HG02970 (cell line): ENCODE measurements around the gene PTPRN2.

ENCODE experiments used
- ATAC-seq: cut with Tn5 transposase; IDR thresholded peaks from one replicate; pipeline ENCODE4 v1.9.1; 2021; ENCODE audit warnings: mild to moderate bottlenecking, moderate library complexity, moderate number of reproducible peaks; ENCODE audit not compliant: unreplicated experiment, low FRiP score

The PTPRN2 gene

DNA sequence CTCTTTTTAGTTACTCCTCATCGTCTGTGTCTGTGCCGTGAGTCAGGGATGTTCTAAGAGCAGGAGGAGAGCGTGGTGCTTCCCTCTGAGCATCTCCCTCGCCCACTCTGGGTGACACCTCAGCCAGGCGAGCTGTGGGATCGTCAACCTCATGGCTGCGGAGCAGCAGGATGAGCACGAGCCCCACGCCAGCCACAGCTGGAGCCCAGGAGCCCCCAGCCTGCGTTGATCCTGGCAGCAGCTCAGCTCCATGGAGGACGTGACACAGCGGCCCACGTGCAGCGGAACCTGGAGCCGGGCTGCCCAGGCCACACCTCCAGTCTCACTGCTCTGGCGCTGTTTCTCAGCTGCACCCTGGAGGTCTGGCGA lies 512.0 kb downstream of the PTPRN2 start:
- ATAC-seq = no peak

GRCh38 chr7:158074896-158075632 lies 512.6 kb downstream of the PTPRN2 start:
- no peak for ATAC-seq

- ATAC-seq = no peak
Measured at GRCh38 chr7:158073845-158074840, 513.5 kb downstream of the PTPRN2 start.

DNA sequence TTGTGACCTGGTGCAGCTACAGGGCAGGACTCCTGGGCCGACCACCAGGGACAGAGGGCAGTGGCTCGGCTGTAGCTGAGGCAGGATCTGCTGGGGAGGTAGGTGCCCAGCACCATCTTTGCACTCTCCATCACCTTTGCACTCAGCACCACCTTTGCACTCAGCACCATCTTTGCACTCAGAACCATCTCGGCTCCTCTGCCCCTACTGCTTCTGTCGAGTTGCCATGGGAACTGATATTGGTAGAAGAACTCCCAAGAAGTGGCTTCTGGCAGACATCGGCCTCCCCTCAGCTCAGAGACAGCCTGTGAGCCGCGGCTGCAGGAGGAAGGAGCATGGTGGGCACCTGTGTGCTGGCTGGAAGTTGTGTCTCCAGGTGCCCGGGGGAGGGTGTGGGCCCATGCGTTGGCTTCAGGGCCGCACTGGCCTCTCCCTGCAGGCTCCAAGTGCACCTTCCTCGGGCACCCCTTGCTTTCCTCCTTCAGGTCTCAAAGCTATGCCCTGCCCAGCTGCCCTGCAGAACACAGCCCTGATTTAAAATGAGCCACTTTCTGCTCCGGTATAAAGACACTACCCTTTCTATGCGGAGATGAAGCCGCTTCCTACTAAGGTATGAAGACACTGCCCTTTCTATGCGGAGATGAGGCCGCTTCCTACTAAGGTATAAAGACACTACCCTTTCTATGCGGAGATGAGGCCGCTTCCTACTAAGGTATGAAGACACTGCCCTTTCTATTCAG lies 514.5 kb downstream of the PTPRN2 start:
- ATAC-seq = no peak

- no peak for ATAC-seq
Measured at GRCh38 chr7:158070222-158070920, 517.3 kb downstream of the PTPRN2 start.

DNA sequence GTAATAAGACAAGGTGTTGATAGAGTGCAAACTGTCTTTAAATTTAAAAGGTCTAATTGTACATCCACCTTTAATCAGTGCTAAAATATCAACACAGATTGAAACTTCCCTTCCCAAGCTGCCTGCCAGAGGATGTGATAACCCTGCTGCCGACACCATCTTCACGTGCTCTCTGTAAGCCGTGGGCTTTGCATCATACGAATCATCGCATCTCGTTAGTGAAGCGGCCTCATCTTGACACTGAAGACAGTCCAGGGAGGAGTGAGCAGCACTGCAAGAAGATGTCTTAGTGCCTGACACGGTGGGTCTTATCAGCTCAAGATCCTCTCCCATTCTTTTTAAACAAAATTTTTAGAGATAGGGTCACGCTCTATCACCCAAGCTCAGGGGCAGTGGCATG lies 518.8 kb downstream of the PTPRN2 start:
- ATAC-seq = no peak

- ATAC-seq = no peak
Measured at GRCh38 chr7:158067931-158068482, 519.6 kb downstream of the PTPRN2 start.

DNA sequence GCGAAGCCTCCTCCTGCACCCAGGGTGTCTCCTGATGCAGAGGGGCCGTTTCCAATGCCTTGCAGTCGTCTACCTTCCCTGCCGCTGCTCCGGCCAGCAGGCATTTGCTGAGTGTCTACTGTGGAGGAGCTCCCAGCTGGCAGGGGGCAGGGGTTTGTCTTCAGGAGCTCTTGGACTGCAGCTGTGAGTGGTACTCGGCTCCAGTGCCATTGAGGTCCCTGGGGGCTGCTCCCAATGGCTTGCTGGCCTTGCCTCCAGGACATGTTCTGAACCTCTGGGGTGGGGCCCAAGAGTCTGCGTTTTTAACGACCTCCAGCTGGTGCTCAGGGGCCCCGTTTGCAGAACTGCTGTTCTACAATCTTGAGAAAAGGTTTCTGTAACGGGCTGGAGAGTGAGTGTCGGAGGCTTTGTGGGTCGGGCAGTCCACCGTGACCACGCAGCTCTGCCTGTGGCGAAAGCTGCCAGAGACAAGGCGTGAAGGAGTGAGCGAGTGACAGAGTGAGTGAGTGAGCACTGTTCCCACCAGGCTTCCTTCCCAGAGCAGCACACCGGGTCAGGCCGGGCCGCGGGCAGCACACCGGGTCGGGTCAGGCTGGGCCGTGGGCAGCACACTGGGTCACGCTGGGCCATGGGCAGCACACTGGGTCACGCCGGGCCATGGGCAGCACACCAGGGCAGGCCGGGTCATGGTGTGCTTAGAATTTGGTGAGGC lies 520.2 kb downstream of the PTPRN2 start:
- ATAC-seq = no peak

- ATAC-seq = no peak
Measured at GRCh38 chr7:158066085-158066484, 521.5 kb downstream of the PTPRN2 start.

DNA sequence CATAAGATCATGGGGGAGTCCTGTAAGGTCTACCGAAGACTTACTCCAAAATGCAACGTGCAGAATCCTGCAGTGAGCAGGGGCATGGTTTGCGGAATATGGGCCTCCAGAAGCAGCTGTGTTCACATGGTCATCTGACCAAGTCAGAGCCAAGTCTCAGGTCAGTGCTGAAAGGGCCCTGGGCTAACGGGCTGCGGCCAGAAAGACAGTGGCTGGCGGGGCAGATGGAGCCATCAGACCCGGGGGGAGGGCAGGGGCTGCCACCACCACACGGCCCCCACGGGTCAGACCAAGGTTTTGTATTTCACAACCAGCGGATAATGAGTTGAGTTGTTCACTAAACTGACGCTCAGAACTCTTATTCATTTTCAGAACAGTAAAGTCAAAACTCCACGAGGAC lies 522.3 kb downstream of the PTPRN2 start:
- no peak for ATAC-seq

DNA sequence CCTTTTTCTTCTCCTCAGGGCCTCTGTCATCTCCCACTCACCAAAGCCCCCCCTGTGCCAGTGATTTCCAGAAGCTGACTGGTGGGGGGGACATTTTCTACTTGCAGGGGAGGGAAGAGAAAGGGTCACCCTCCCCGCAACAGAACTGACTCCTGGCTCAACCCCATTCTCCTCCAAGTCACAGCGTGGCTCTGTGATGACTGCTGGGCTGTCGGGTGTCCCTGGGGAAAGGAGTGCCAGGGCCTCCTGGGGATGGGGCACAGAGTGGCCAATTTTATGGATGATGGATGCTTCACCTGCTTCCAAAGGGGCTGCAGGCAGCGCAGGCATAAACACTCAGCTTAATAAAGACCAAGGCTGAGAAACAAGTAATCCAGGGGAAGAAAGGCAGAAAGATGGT lies 523.0 kb downstream of the PTPRN2 start:
- no peak for ATAC-seq

- ATAC-seq = no peak
Measured at GRCh38 chr7:158063850-158064610, 523.6 kb downstream of the PTPRN2 start.

GRCh38 chr7:158062661-158063060 lies 525.0 kb downstream of the PTPRN2 start:
- ATAC-seq = no peak

DNA sequence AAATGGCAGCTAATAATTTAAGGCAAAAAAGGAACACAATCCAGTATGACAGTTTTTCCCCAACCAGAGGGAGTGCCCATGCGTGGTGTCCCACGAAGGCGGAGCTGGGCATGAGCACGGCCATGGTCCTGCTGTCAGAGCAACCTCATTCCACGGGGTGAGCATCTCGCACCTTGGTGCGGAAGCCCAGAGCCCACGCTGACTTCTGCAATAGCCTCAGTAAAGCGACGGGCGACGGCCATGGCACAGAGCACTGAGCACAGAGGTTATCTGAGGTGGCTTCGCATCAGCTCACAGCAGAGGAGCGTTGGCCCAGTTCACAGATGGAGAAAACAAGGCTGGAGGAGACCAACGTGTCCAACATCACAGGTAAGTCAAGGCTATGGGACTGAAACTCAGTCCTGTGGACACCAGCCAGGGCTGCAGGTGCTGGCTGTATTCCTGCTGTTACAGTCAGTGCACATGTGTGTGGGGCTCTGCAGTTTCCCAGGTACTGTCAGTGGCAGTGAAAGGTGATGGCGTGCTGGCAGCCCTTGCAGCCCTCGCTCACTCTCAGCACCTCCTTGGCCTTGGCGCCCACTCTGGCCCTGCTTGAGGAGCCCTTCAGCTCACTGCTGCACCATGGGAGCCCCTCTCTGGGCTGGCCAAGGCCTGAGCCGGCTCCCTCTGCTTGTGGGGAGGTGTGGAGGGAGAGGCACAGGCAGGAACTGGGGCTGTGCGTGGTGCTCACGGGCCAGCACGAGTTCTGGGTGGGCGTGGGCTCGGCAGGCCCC lies 525.6 kb downstream of the PTPRN2 start:
- ATAC-seq = no peak

DNA sequence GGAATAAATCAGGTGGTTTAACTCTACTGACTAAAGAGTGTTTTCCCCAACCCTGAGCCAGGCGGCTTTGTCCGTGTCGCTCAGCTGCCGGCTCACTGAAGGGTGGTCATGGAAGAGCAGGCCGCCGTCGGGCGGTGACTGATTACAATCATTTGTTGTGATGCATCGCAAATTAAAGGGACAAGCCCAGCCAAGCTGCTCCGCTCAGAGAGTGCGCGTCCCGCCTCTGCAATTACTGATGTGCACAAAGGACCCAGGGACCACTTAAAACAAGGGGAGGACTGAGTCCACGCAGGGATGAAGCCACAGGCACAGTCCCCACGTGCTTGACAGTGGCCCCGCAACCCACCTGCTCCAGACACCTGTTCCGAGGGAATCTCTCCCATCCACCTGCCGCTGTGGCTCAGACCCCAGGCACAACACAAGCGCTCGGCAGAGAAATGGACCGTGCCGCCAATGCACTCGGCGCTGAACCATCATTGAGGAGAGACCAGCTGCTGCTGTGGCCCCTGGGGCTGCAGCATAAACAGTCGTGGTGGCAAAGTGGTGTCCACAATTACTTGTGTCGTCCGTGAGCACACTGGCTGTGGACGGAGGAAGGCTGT lies 526.5 kb downstream of the PTPRN2 start:
- no peak for ATAC-seq

- ATAC-seq = no peak
Measured at GRCh38 chr7:158060216-158060615, 527.4 kb downstream of the PTPRN2 start.

DNA sequence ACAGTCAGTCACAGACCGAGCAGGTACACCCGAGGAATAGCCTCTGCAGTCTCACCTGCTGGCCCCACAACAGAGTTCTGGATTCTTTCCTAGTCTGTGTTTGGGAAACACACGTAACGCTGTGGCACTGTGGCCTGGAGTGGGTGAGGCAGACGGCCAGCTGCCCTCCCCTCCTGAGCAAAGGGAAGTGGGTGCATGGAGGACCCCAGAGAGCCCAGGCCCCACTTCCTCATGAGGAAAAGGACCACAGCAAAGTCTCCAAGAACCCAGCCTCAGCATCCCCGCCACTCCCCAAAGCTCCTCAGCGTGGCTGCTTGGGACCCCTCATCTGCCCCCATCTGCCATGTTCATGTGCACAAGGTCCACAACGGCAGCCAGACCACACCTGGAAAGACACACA lies 530.2 kb downstream of the PTPRN2 start:
- no peak for ATAC-seq

DNA sequence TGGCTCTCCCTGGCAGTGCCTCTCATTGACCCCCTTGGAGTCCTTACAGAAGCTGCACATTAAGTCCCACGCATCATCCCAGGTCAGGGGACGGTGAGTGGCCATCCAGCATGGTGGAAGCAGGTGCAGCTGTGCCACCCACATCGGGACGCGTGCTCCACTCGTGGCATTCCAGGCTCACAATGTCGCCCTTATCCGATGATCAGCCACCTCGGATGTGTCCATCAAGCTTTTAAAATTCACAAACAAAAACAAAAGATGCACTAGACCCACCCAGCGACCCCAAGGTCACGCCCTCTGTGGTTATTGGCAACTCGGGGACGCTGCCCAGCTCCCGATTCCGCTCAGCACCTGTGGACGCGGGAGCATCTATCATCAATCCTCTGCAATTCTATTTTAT lies 530.9 kb downstream of the PTPRN2 start:
- ATAC-seq = no peak
